Measurements from ENCODE around the gene SH3RF1.

SH3RF1 gene

DNA sequence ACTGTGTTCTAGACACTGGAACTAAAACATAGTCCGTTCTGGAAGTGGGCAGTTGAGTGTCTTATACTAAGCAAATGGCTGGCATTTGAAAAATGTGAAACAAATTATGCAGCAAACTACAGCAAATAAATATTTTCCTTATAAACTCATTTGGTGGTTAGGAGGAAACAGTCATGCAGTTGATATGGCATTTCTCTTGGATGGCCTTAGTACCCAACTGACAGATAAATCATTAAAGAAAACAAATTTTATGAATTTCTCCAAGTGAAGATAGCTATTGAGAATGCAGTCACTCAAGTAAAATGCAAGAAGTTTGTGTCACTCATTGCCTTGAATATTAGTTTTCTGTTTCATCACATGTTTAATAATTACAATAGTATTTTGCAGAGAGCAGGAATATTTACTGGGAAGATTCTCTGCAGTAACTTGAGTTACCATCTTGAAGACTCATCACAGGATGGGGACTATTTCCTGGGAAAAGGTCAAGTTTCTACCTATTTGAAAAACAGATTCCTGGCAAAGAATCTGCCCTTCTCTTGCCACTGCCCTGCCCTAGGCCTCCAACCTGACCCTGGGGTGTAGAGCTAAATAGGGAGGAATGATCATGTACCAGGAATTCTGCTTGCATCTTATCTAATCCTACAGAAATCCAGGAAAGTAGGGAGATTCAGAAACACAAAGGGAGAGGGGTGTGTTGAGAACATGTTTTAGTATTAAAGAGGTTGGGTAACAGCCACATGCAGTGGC is 105.9 kb downstream of the SH3RF1 start:
- DNase-seq (ENCODE audit: low read depth) = peak; percentile 27
- H3K4me3 ChIP-seq (replicated peaks; ENCODE audit: low read depth, low read length) = no peak overlapping the region
- TF ChIP-seq, protein P1, sequence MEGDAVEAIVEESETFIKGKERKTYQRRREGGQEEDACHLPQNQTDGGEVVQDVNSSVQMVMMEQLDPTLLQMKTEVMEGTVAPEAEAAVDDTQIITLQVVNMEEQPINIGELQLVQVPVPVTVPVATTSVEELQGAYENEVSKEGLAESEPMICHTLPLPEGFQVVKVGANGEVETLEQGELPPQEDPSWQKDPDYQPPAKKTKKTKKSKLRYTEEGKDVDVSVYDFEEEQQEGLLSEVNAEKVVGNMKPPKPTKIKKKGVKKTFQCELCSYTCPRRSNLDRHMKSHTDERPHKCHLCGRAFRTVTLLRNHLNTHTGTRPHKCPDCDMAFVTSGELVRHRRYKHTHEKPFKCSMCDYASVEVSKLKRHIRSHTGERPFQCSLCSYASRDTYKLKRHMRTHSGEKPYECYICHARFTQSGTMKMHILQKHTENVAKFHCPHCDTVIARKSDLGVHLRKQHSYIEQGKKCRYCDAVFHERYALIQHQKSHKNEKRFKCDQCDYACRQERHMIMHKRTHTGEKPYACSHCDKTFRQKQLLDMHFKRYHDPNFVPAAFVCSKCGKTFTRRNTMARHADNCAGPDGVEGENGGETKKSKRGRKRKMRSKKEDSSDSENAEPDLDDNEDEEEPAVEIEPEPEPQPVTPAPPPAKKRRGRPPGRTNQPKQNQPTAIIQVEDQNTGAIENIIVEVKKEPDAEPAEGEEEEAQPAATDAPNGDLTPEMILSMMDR (IDR thresholded peaks at IDR 0.05; ENCODE audit: low read length, missing control alignments) = no peak

DNA sequence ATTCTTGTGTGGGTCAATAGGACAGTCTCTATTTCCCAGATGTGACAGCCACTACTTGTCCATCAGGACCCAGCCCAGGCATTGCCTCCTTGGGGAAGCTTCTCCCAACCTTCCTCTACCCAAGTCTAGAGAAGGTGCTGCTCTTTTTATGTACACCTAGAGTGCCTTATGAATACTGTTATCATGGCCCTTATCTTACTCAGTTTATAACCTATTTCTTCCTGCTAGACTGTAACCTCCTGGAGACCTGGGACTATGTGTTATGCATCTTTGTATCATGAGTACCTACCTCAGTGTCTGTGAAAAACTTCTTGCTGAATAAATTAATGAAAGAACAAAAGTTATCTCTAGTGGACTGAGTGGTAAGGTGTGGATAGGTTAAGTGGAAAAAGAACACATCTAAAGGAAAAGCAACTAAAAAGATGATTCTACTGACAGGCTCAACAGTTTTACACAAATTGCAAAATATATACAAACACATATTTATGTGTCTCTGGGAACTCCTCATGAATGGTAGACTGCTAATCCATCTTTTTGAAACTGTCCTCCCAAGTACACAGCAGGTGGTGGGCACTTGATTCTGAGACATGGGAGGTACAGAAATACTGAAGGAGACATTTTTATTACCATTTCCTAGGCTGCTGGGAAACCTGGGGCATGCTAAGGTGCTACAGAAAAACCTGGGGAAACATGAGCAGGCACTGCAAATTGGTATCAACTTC is 106.6 kb downstream of the SH3RF1 start:
- DNase-seq (ENCODE audit: low read depth) = no peak
- no peak overlapping the region for H3K4me3 ChIP-seq (replicated peaks; ENCODE audit: low read depth, low read length)
- TF ChIP-seq, protein P1 (IDR thresholded peaks at IDR 0.05; ENCODE audit: low read length, missing control alignments) = no peak

- TF ChIP-seq, protein P1 (IDR thresholded peaks at IDR 0.05; ENCODE audit: low read length, missing control alignments) = no peak
- H3K4me3 ChIP-seq (replicated peaks; ENCODE audit: low read depth, low read length) = no peak overlapping the region
- DNase-seq (ENCODE audit: low read depth) = no peak
Observed at GRCh38 chr4:169163495-169163894, 107.3 kb downstream of the SH3RF1 start.

GRCh38 chr4:169160825-169161224 is 109.9 kb downstream of the SH3RF1 start:
- DNase-seq (ENCODE audit: low read depth) = peak; percentile 37
- no peak overlapping the region for H3K4me3 ChIP-seq (replicated peaks; ENCODE audit: low read depth, low read length)
- TF ChIP-seq, protein P1 (IDR thresholded peaks at IDR 0.05; ENCODE audit: low read length, missing control alignments) = no peak

DNA sequence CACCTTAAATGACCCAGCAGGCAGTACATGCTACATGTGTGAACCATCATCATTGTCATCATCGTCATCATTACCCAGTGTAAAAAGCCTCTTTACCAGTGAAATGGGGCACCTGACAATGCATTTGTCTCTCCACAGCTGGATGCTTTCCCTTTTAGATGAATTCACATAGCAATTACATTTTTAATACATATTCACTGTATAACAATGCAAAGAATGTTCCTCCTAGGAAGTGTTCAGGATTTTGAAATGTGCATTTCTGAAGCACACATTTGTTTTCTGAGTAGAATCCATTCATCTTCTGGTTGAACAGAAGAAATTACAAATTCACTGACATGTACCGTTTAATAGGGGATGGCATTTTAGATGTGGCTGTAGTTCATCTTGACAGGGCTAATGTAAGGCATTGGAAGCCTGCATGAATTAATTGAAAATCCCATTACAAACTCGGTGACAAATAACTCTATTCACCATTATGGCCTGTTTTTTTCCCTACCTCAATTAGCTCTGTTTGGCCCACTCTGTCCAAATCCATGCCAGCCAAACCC is 111.1 kb downstream of the SH3RF1 start:
- peak; percentile 84 for DNase-seq (ENCODE audit: low read depth)
- TF ChIP-seq, protein P1 (IDR thresholded peaks at IDR 0.05; ENCODE audit: low read length, missing control alignments) = no peak
- no peak overlapping the region for H3K4me3 ChIP-seq (replicated peaks; ENCODE audit: low read depth, low read length)

GRCh38 chr4:169158861-169159260 is 111.9 kb downstream of the SH3RF1 start:
- no peak for DNase-seq (ENCODE audit: low read depth)
- no peak overlapping the region for H3K4me3 ChIP-seq (replicated peaks; ENCODE audit: low read depth, low read length)
- TF ChIP-seq, protein P1 (IDR thresholded peaks at IDR 0.05; ENCODE audit: low read length, missing control alignments) = no peak

Data from fibroblast of pulmonary artery (primary cell).